HepG2 (cell line): ENCODE measurements around the gene CNTN4. TPM values are rescaled to one million over a fixed set of nuclear protein-coding genes. Genes with fewer than 3 reads are reported as not detected.

Source experiments
- ATAC-seq: fragments of 200-7000 bp; cut with Tn5 transposase; 3 replicates; pipeline ENCODE4 v1.9.1; 2020; ENCODE audit warnings: mild to moderate bottlenecking, moderate library complexity
- BruUV-seq: library from RNA; stranded (reverse); fragments of 400-500 nt; replicated peaks from 2 replicates; lab custom pipeline; 2021; lab: Mats Ljungman, UMichigan
- CTCF ChIA-PET: fragments of 300-600 bp; formaldehyde crosslinking; extraction: SDS; loops from one replicate; lab custom pipeline; 2021; ENCODE audit warnings: low total read pairs, inconsistent platforms, low intra/inter-chr PET ratio; lab: Yijun Ruan, JAX
- POLR2A ChIA-PET: fragments of 350-600 bp; sonication (Branson Sonifier 250); formaldehyde crosslinking; loops from one replicate; lab custom pipeline; 2020; ENCODE audit warnings: antibody characterized with exemption, inconsistent platforms; lab: Yijun Ruan, JAX
- DNase-seq: peaks from one replicate; pipeline ENCODE4 v3.0.0-alpha.2; 2015; ENCODE audit warnings: low spot score
- FAIRE-seq: peaks from 3 replicates; lab custom pipeline; 2011; peaks lifted over from hg19 to GRCh38; lab: Jason Lieb, UNC
- H2AFZ ChIP-seq: one replicate; pipeline ENCODE4 v1.6.1; 2011; ENCODE audit warnings: low read length, inconsistent platforms
- H3K27ac ChIP-seq: fragments of 300-600 bp; 3 replicates; pipeline ENCODE4 v1.8.0; 2011; ENCODE audit warnings: mixed run types, mild to moderate bottlenecking, mixed read lengths, low read length, inconsistent platforms; ENCODE audit not compliant: insufficient read depth; ENCODE audit errors: extremely low read length
- H3K27me3 ChIP-seq, 2 experiments: fragments of 200-600 bp in 1 of 2; 2 replicates in 1 of 2; 3 replicates in 1 of 2; pipeline versions ENCODE4 v1.6.0 to v1.8.0; 2011; ENCODE audit warnings: low read length in 2 of 2, mild to moderate bottlenecking in 2 of 2, moderate library complexity in 2 of 2, inconsistent platforms in 1 of 2; ENCODE audit not compliant: insufficient read depth in 2 of 2, control insufficient read depth in 1 of 2
- H3K36me3 ChIP-seq, 2 experiments: fragments of 200-600 bp in 1 of 2; replicated peaks in 1 of 2; 2 replicates in 1 of 2; 3 replicates in 1 of 2; pipeline versions ENCODE4 v1.5.1 to v1.8.0; 2011; ENCODE audit warnings: low read length in 2 of 2, inconsistent platforms in 1 of 2; ENCODE audit not compliant: insufficient read depth in 2 of 2, control insufficient read depth in 1 of 2
- H3K4me1 ChIP-seq: 2 replicates; pipeline ENCODE4 v1.5.1; 2012; ENCODE audit warnings: low read length, inconsistent platforms; ENCODE audit not compliant: insufficient read depth
- H3K4me2 ChIP-seq: 2 replicates; pipeline ENCODE4 v1.6.0; 2011; ENCODE audit warnings: low read depth, low read length, inconsistent platforms
- H3K4me3 ChIP-seq, 3 experiments: fragments of 200-600 bp in 1 of 3; sonication (generic), shearing (Covaris generic) in 1 of 3; replicated peaks in 1 of 3; 2 replicates each; pipeline ENCODE4 v1.5.1; 2011 to 2016; ENCODE audit warnings: low read length in 3 of 3, inconsistent platforms in 2 of 3, low read depth in 2 of 3, mild to moderate bottlenecking in 2 of 3, control low read depth in 1 of 3, mixed read lengths in 1 of 3; ENCODE audit not compliant: insufficient read depth in 1 of 3
- H3K79me2 ChIP-seq: one replicate; pipeline ENCODE4 v1.6.1; 2011; ENCODE audit warnings: low read length, inconsistent platforms; ENCODE audit not compliant: insufficient read depth
- H3K9ac ChIP-seq: 2 replicates; pipeline ENCODE4 v1.6.0; 2011; ENCODE audit warnings: mild to moderate bottlenecking, low read depth, low read length, inconsistent platforms; ENCODE audit not compliant: insufficient read depth
- H3K9me3 ChIP-seq: 2 replicates; pipeline ENCODE4 v1.5.1; 2012; ENCODE audit warnings: mild to moderate bottlenecking, low read length
- H4K20me1 ChIP-seq: 2 replicates; pipeline ENCODE4 v1.6.0; 2011; ENCODE audit warnings: inconsistent platforms, mild to moderate bottlenecking, low read length, moderate library complexity; ENCODE audit not compliant: insufficient read depth
- DRAP1 ChIP-seq: IDR thresholded peaks from 2 replicates; pipeline ENCODE4 v1.6.1; 2016; ENCODE audit warnings: missing genetic modification reagents, missing compliant biosample characterization
- HIVEP1 ChIP-seq: sonication (generic); formaldehyde crosslinking; IDR thresholded peaks from 2 replicates; pipeline ENCODE4 v1.4.0; 2020; ENCODE audit warnings: mild to moderate bottlenecking, missing genetic modification reagents
- IKZF5 ChIP-seq: IDR thresholded peaks from 2 replicates; pipeline ENCODE4 v1.6.1; 2018; ENCODE audit warnings: missing genetic modification reagents, mild to moderate bottlenecking, missing compliant biosample characterization
- MBD4 ChIP-seq: IDR thresholded peaks from 2 replicates; pipeline ENCODE4 v1.6.1; 2012; ENCODE audit warnings: low read length, inconsistent platforms, borderline replicate concordance
- SNRNP70 ChIP-seq: fragments of 200-400 bp; formaldehyde crosslinking; IDR thresholded peaks from 2 replicates; pipeline ENCODE4 v1.6.1; 2017; ENCODE audit warnings: mild to moderate bottlenecking, low read depth, low read length, moderate library complexity
- SP2 ChIP-seq: sonication (generic); formaldehyde crosslinking; IDR thresholded peaks from 2 replicates; pipeline ENCODE4 v1.5.1; 2020; ENCODE audit warnings: mild to moderate bottlenecking, missing genetic modification reagents
- ZSCAN20 ChIP-seq: sonication (generic); formaldehyde crosslinking; IDR thresholded peaks from 2 replicates; pipeline ENCODE4 v1.4.0; 2020; ENCODE audit warnings: missing genetic modification reagents, mild to moderate bottlenecking, borderline replicate concordance
- WGBS: methylation state at CpG from one replicate; pipeline ENCODE4 v1.1.6; 2017; ENCODE audit warnings: low lambda C conversion rate; 5-methylcytosine and 5-hydroxymethylcytosine counted together
- in situ Hi-C: cut with HindIII; loops from 2 replicates; pipeline ENCODE4 v1.10.0; 2017; ENCODE audit warnings: low pct_unique_long_range_greater_than_20kb; ENCODE audit not compliant: extremely low pct_ligation_motif_present
- intact Hi-C: fragments of 100-400 bp; cut with micrococcal nuclease; formaldehyde crosslinking; loops from one replicate; pipeline ENCODE4 v1.10.0; 2022; ENCODE audit not compliant: unreplicated experiment
- polyA plus RNA-seq, 8 experiments: library from polyadenylated mRNA; depleted of rRNA in 3 of 8; stranded (reverse) in 7 of 8; unstranded in 1 of 8; fragments of >200 nt; fragmentation: Illumina TruSeq in 4 of 8; extraction: Trizol in 4 of 8; gene quantifications; 2 replicates each; pipeline versions ENCODE4 v1.2.1 to v1.2.3, GENCODE V29; 2011 to 2016; ENCODE audit warnings: low read depth in 4 of 8, missing spikeins in 1 of 8, mixed read lengths in 1 of 8; ENCODE audit not compliant: insufficient read depth in 1 of 8
- total RNA-seq, 5 experiments: library from RNA; depleted of rRNA; stranded (reverse); fragments of >200 nt; fragmentation: Illumina TruSeq; extraction: Trizol; gene quantifications; 2 replicates each; pipeline ENCODE4 v1.2.3, GENCODE V29; 2016; ENCODE audit warnings: low read depth in 1 of 5

The CNTN4 gene
- total and polyA plus RNA-seq, 2 of the 13 experiments (the other 11 are each of a cell fraction or from before 2014, with no cell fraction given): 0.01 to 0.13 TPM

- TF ChIP-seq SP2 (CRISPR knock-in tag): no peak
- no peak for TF ChIP-seq IKZF5
- TF ChIP-seq SNRNP70: no peak
- TF ChIP-seq MBD4: no peak
- TF ChIP-seq DRAP1 (CRISPR knock-in tag): no peak
- no peak for TF ChIP-seq HIVEP1 (CRISPR knock-in tag)
Measured at GRCh38 chr3:2578560-2578959, 479.9 kb downstream of the CNTN4 start (continued).

- H3K4me3 ChIP-seq: no peak overlapping the region
- H3K36me3 ChIP-seq: no peaks in the 10 kb centered on the region
- ATAC-seq (no peak), FAIRE-seq (no peak), DNase-seq (no peak)
- no peaks in the 10 kb centered on the region for H3K27me3 ChIP-seq
- intact Hi-C loops (no loop called here), in situ Hi-C loops (no loop called here)
- WGBS: 2% methylated on average over 4 of the region's 4 CpGs
- CTCF ChIA-PET: no interaction called here
- H3K9me3 ChIP-seq: no peaks in the 10 kb centered on the region
- no peak overlapping the region for H3K27ac ChIP-seq
- POLR2A ChIA-PET: no interaction called here
- H3K4me2 ChIP-seq: no peak overlapping the region
- no TSS peak for BruUV-seq
- H4K20me1 ChIP-seq: no peaks in the 10 kb centered on the region
- H3K4me1 ChIP-seq: no peaks in the 10 kb centered on the region
- H3K79me2 ChIP-seq: no peaks in the 10 kb centered on the region
- TF ChIP-seq ZSCAN20 (CRISPR knock-in tag): no peak
- no peak overlapping the region for H3K9ac ChIP-seq
- no peak overlapping the region for H2AFZ ChIP-seq
Measured at GRCh38 chr3:2579206-2579605, 480.5 kb downstream of the CNTN4 start.
